K562 (cell line): ENCODE data around the gene CENPI. TPM values are rescaled to one million over a fixed set of nuclear protein-coding genes. Genes with fewer than 3 reads are reported as not detected.

ENCODE experiments used
- ASH1L ChIP-seq: fragments of 450-650 bp; IDR thresholded peaks from 2 replicates; pipeline ENCODE4 v1.6.1; 2018; ENCODE audit warnings: borderline replicate concordance, mild to moderate bottlenecking, low read depth; ENCODE audit not compliant: partially characterized antibody
- HDAC8 ChIP-seq: fragments of 450-650 bp; IDR thresholded peaks from 2 replicates; pipeline ENCODE4 v1.6.1; 2016; ENCODE audit warnings: mild to moderate bottlenecking, missing genetic modification characterization, moderate library complexity, missing compliant biosample characterization
- HNRNPLL ChIP-seq: fragments of 200-400 bp; formaldehyde crosslinking; IDR thresholded peaks from 2 replicates; pipeline ENCODE4 v1.6.1; 2017; ENCODE audit warnings: low read length, low read depth, mild to moderate bottlenecking; ENCODE audit not compliant: poor library complexity, severe bottlenecking
- NR2C2 ChIP-seq, 2 experiments: fragments of 200-800 bp in 1 of 2; sonication (Bioruptor generic) in 1 of 2; sonication (generic) in 1 of 2; formaldehyde crosslinking in 1 of 2; IDR thresholded peaks; 2 replicates each; pipeline versions ENCODE4 v1.6.1 to v1.8.0; 2016 to 2022; ENCODE audit warnings: mild to moderate bottlenecking in 1 of 2, missing compliant biosample characterization in 1 of 2, missing genetic modification characterization in 1 of 2, missing genetic modification reagents in 1 of 2
- SREBF2 ChIP-seq: sonication (generic); formaldehyde crosslinking; IDR thresholded peaks from 2 replicates; pipeline ENCODE4 v1.4.0; 2020; ENCODE audit warnings: mild to moderate bottlenecking, missing genetic modification reagents
- TARDBP ChIP-seq: fragments of 450-650 bp; IDR thresholded peaks from 2 replicates; pipeline ENCODE4 v1.6.1; 2016
- TCF3 ChIP-seq: sonication (generic); formaldehyde crosslinking; IDR thresholded peaks from 2 replicates; pipeline ENCODE4 v1.4.0; 2020; ENCODE audit warnings: mild to moderate bottlenecking, missing genetic modification reagents
- TCFL5 ChIP-seq: fragments of 250-450 bp; sonication (Bioruptor Pico); conservative IDR thresholded peaks from 2 replicates; pipeline ENCODE4 v1.6.1; 2021; ENCODE audit warnings: mild to moderate bottlenecking, moderate library complexity, matching md5 sums
- TFE3 ChIP-seq: fragments of 450-650 bp; formaldehyde crosslinking; IDR thresholded peaks from 2 replicates; pipeline ENCODE4 v1.4.0; 2020; ENCODE audit warnings: mild to moderate bottlenecking, mixed read lengths
- XRCC4 ChIP-seq: IDR thresholded peaks from one replicate; pipeline ENCODE4 v1.6.1; 2011; ENCODE audit not compliant: insufficient read depth, insufficient read length; ENCODE audit errors: extremely low read depth
- ZNF134 ChIP-seq: fragments of 250-450 bp; sonication (Bioruptor Pico); conservative IDR thresholded peaks from 2 replicates; pipeline ENCODE4 v1.4.0; 2020
- polyA plus RNA-seq, 8 experiments: library from polyadenylated mRNA; depleted of rRNA in 4 of 8; stranded (reverse) in 5 of 8; unstranded in 3 of 8; fragments of >200 nt; fragmentation: Nextera tagmentation in 2 of 8; fragmentation: Illumina TruSeq in 1 of 8; extraction: Ambion mirVana in 2 of 8; extraction: Trizol in 1 of 8; gene quantifications; 2 replicates each; pipeline versions ENCODE4 v1.2.1 to v1.2.3, GENCODE V29; 2011 to 2014; ENCODE audit warnings: inconsistent platforms in 1 of 8, missing spikeins in 1 of 8
- total RNA-seq, 7 experiments: library from RNA; depleted of rRNA in 6 of 7; stranded (reverse); fragments of >200 nt in 6 of 7; fragmentation: Illumina TruSeq in 2 of 7; extraction: Trizol in 2 of 7; gene quantifications; 2 replicates each; pipeline versions ENCODE4 v1.2.1 to v1.2.3, GENCODE V29; 2011 to 2021; ENCODE audit warnings: low replicate concordance in 1 of 7
- TF ChIP-seq, protein P1 (sequence below), 2 experiments: fragments of 450-650 bp; formaldehyde crosslinking in 1 of 2; IDR thresholded peaks; 2 replicates each; pipeline versions ENCODE4 v1.4.0 to v1.6.1; 2014 to 2020; ENCODE audit warnings: mild to moderate bottlenecking in 2 of 2, borderline replicate concordance in 1 of 2, low read depth in 1 of 2
- TF ChIP-seq, protein P2 (sequence below): fragments of 250-450 bp; sonication (Bioruptor Pico); IDR thresholded peaks from 2 replicates; pipeline ENCODE4 v1.5.0; 2021
- TF ChIP-seq, protein P3 (sequence below): fragments of 450-650 bp; IDR thresholded peaks from 2 replicates; pipeline ENCODE4 v1.6.1; 2016; ENCODE audit warnings: antibody characterized with exemption

Gene CENPI
- total and polyA plus RNA-seq, 9 of the 15 experiments (the other 6 are each of a cell fraction or from before 2014, with no cell fraction given), result 6.6 to 23.5 (median 14.9) TPM

- TF ChIP-seq, protein P1, sequence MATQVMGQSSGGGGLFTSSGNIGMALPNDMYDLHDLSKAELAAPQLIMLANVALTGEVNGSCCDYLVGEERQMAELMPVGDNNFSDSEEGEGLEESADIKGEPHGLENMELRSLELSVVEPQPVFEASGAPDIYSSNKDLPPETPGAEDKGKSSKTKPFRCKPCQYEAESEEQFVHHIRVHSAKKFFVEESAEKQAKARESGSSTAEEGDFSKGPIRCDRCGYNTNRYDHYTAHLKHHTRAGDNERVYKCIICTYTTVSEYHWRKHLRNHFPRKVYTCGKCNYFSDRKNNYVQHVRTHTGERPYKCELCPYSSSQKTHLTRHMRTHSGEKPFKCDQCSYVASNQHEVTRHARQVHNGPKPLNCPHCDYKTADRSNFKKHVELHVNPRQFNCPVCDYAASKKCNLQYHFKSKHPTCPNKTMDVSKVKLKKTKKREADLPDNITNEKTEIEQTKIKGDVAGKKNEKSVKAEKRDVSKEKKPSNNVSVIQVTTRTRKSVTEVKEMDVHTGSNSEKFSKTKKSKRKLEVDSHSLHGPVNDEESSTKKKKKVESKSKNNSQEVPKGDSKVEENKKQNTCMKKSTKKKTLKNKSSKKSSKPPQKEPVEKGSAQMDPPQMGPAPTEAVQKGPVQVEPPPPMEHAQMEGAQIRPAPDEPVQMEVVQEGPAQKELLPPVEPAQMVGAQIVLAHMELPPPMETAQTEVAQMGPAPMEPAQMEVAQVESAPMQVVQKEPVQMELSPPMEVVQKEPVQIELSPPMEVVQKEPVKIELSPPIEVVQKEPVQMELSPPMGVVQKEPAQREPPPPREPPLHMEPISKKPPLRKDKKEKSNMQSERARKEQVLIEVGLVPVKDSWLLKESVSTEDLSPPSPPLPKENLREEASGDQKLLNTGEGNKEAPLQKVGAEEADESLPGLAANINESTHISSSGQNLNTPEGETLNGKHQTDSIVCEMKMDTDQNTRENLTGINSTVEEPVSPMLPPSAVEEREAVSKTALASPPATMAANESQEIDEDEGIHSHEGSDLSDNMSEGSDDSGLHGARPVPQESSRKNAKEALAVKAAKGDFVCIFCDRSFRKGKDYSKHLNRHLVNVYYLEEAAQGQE (IDR thresholded peaks at IDR 0.05; ENCODE audit: borderline replicate concordance), result no peak
- TF ChIP-seq, protein P1 (CRISPR knock-in tag; IDR thresholded peaks at IDR 0.05; ENCODE audit: low read depth), result no peak
- TF ChIP-seq ASH1L, result peak; percentile 54
- TF ChIP-seq ZNF134, result 0 out of 2 replicates have a peak, but pooled peaks have one; percentile 13
- TF ChIP-seq TCFL5 (CRISPR knock-in tag), result no peak
- no peak for TF ChIP-seq HDAC8
- TF ChIP-seq TFE3 (CRISPR knock-in tag), result no peak
- TF ChIP-seq TARDBP, result no peak
- TF ChIP-seq, protein P2, sequence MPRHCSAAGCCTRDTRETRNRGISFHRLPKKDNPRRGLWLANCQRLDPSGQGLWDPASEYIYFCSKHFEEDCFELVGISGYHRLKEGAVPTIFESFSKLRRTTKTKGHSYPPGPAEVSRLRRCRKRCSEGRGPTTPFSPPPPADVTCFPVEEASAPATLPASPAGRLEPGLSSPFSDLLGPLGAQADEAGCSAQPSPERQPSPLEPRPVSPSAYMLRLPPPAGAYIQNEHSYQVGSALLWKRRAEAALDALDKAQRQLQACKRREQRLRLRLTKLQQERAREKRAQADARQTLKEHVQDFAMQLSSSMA, result no peak
- TF ChIP-seq TCF3 (CRISPR knock-in tag), result no peak
- TF ChIP-seq NR2C2 (CRISPR knock-in tag; IDR thresholded peaks at IDR 0.05), result no peak
- TF ChIP-seq NR2C2 (tag; IDR thresholded peaks at IDR 0.05), result peak; percentile 67
- TF ChIP-seq XRCC4, result no peak
- peak; percentile 95 for TF ChIP-seq HNRNPLL
- no peak for TF ChIP-seq SREBF2 (CRISPR knock-in tag)
- TF ChIP-seq, protein P3, sequence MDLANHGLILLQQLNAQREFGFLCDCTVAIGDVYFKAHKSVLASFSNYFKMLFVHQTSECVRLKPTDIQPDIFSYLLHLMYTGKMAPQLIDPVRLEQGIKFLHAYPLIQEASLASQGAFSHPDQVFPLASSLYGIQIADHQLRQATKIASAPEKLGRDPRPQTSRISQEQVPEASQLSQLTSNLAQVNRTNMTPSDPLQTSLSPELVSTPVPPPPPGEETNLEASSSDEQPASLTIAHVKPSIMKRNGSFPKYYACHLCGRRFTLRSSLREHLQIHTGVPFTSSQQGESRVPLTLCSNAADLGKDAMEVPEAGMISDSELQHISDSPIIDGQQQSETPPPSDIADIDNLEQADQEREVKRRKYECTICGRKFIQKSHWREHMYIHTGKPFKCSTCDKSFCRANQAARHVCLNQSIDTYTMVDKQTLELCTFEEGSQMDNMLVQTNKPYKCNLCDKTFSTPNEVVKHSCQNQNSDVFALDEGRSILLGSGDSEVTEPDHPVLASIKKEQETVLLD, result peak; percentile 63; the same call in 1 of the 2 replicates
Observed at GRCh38 chrX:101051549-101052302, 46.3 kb upstream of the CENPI start, which contains the start of gene TRMT2B (continued).
